Lower leg skin (tissue), 3 donors: Measurements from ENCODE around the gene NFYB.

Experiments used
- CTCF ChIP-seq, 3 donors: fragments of 450-650 bp; IDR thresholded peaks; one replicate each; pipeline ENCODE4 v1.5.1; 2016; ENCODE audit warnings: antibody characterized with exemption in 3 of 3, mild to moderate bottlenecking in 3 of 3, moderate library complexity in 2 of 3
- POLR2A ChIP-seq, 2 donors: fragments of 450-650 bp; IDR thresholded peaks; one replicate each; pipeline ENCODE4 v1.6.1; 2016 to 2017; ENCODE audit warnings: antibody characterized with exemption in 2 of 2, mild to moderate bottlenecking in 1 of 2, moderate library complexity in 1 of 2

DNA sequence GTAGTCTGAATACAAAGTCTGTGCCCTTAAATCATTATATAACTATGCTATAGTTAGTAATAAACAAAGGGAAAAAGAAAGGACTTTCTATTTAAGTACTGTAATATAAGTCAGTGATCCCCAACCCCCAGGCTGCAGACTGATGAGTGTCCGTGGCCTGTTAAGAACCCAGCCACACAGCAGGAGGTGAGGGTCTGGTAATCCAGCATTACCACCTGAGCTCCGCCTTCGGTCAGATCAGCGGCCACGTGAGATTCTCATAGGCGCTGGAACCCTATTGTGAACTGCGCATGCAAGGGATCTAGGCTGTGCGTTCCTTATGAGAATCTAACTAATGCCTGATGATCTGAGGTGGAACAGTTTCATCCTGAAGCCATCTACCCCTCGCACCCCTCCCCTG lies 15.7 kb downstream of the NFYB start:
- no peak for TF ChIP-seq CTCF (IDR thresholded peaks at IDR 0.05)
- TF ChIP-seq POLR2A (IDR thresholded peaks at IDR 0.05): no peak
